ENCODE data around the gene PLEKHB1. TPM values are rescaled to one million over a fixed set of nuclear protein-coding genes. Genes with fewer than 3 reads are reported as not detected.

PLEKHB1 gene
- total RNA-seq, 4 donors from 2014 or later: 4.2 to 10.4 (median 5.3) TPM

DNA sequence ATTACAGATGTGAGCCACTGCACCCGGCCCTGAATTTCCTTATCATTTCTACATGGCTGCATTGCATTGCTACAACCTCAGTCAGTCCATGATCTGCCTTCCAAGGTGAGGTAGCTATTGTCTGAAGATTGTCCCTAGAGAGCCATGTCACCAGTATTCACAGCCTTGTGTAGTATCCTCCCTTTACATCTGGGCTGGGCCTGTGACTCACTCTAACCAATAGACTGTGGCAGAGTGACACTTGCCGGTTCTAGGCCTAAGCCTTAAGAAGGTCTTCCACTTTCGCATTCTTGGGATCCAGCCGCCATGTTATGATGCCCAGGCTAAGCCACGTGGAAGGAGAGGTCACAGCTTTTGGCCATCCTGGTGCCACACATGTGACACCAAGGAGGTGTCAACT lies 10.1 kb upstream of the PLEKHB1 start:
- no peak for DNase-seq
- no peak overlapping the region for H3K27ac ChIP-seq
- intact Hi-C loops (cut with DNase I; ENCODE audit: low total_unique reads): no loop called here
- no peak for ATAC-seq
- no peaks in the 10 kb centered on the region for H3K36me3 ChIP-seq
- TF ChIP-seq POLR2A (IDR thresholded peaks at IDR 0.05): no peak
- TF ChIP-seq, protein P1, sequence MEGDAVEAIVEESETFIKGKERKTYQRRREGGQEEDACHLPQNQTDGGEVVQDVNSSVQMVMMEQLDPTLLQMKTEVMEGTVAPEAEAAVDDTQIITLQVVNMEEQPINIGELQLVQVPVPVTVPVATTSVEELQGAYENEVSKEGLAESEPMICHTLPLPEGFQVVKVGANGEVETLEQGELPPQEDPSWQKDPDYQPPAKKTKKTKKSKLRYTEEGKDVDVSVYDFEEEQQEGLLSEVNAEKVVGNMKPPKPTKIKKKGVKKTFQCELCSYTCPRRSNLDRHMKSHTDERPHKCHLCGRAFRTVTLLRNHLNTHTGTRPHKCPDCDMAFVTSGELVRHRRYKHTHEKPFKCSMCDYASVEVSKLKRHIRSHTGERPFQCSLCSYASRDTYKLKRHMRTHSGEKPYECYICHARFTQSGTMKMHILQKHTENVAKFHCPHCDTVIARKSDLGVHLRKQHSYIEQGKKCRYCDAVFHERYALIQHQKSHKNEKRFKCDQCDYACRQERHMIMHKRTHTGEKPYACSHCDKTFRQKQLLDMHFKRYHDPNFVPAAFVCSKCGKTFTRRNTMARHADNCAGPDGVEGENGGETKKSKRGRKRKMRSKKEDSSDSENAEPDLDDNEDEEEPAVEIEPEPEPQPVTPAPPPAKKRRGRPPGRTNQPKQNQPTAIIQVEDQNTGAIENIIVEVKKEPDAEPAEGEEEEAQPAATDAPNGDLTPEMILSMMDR (IDR thresholded peaks at IDR 0.05 in 4 of 5, conservative IDR thresholded peaks at IDR 0.05 in 1 of 5): no peak
- no peaks in the 10 kb centered on the region for H3K4me1 ChIP-seq
- H3K9me3 ChIP-seq: no peaks in the 10 kb centered on the region
- in situ Hi-C loops (cut with MboI; ENCODE audit: low sequenced_read_pairs in 4 of 4): no loop called here
- H3K4me3 ChIP-seq: no peak overlapping the region
- no peaks in the 10 kb centered on the region for H3K27me3 ChIP-seq

DNA sequence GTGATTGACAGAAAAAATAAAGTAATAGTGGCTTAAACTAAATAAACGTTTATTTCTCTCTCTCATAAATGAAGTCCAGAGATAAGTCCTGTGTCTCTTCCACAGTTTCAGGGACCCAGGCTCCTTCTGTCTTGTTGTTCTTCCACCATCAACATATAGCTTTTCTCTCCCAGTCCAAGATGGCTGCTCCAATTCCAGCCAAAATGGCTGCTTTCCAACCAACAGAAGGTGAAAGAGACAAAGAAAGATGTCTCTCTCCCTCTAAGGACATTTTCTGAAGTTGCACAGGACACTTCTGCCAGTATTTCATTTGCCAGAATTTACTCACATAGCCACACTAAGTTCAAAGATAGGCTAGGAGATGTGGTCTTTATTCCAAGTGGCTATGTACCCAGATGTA lies 9.4 kb upstream of the PLEKHB1 start:
- ATAC-seq (no peak), DNase-seq (no peak)
- Histone ChIP-seq H3K27ac (no peak overlapping the region), H3K27me3 (no peaks in the 10 kb centered on the region), H3K4me1 (no peaks in the 10 kb centered on the region), H3K36me3 (no peaks in the 10 kb centered on the region), H3K4me3 (no peak overlapping the region), H3K9me3 (no peaks in the 10 kb centered on the region)
- TF ChIP-seq, protein P1 (IDR thresholded peaks at IDR 0.05 in 4 of 5, conservative IDR thresholded peaks at IDR 0.05 in 1 of 5): no peak
- TF ChIP-seq POLR2A (IDR thresholded peaks at IDR 0.05): no peak
- in situ Hi-C loops (cut with MboI; ENCODE audit: low sequenced_read_pairs in 4 of 4): no loop called here
- intact Hi-C loops (cut with DNase I; ENCODE audit: low total_unique reads): no loop called here

DNA sequence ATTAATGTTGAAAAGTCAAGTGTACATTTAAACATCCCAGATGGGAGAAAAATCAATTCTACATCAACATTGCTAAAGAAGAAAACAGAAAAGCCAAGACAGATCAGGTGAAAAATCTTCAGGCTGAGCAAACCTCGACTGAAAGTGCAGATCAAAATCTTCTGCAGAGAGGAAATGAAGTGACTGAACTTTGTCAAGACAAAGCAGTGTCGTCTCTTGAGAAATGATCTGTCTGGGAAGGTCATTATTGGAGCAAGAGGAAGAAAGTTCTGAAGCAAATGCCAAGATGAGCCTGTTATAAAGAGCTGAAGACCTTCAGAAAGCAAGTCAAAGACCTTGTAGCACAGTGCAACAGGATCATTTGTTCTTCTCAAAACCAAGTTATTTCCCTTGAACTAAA lies 5.8 kb upstream of the PLEKHB1 start:
- Histone ChIP-seq H3K36me3 (no peaks in the 10 kb centered on the region), H3K4me1 (no peaks in the 10 kb centered on the region), H3K9me3 (no peaks in the 10 kb centered on the region), H3K27me3 (no peaks in the 10 kb centered on the region), H3K4me3 (no peak overlapping the region), H3K27ac (no peak overlapping the region)
- in situ Hi-C loops (cut with MboI; ENCODE audit: low sequenced_read_pairs in 4 of 4) (no loop called here), intact Hi-C loops (cut with DNase I; ENCODE audit: low total_unique reads) (no loop called here)
- ATAC-seq: no peak
- no peak for TF ChIP-seq POLR2A (IDR thresholded peaks at IDR 0.05)
- TF ChIP-seq, protein P1 (IDR thresholded peaks at IDR 0.05 in 4 of 5, conservative IDR thresholded peaks at IDR 0.05 in 1 of 5): no peak
- DNase-seq: no peak

DNA sequence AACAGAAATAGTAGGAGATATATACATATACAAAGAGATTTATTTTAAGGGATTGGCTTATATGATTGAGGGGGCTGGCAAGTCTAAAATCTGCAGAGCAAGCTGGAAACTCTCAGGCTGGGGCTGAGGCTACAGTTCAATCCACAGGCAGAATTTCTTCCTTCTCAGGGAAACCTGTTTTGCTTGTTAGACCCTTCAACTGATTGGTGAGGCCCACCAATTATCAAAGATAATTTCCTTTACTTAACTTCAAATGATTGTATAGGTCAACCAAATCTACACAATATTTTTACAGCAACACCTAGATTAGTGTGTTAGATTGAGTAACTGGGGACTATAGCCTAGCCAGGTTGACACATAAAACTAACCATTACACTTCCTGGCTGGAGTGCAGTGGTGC lies 4.7 kb upstream of the PLEKHB1 start:
- TF ChIP-seq, protein P1 (IDR thresholded peaks at IDR 0.05 in 4 of 5, conservative IDR thresholded peaks at IDR 0.05 in 1 of 5): no peak
- TF ChIP-seq POLR2A (IDR thresholded peaks at IDR 0.05): no peak
- intact Hi-C loops (cut with DNase I; ENCODE audit: low total_unique reads) (no loop called here), in situ Hi-C loops (cut with MboI; ENCODE audit: low sequenced_read_pairs in 4 of 4) (no loop called here)

More for the DNA sequence above, 4.7 kb upstream of the PLEKHB1 start:
- no peak overlapping the region for H3K4me3 ChIP-seq
- no peaks in the 10 kb centered on the region for H3K27me3 ChIP-seq
- H3K27ac ChIP-seq: no peak overlapping the region
- no peaks in the 10 kb centered on the region for H3K36me3 ChIP-seq
- no peaks in the 10 kb centered on the region for H3K4me1 ChIP-seq
- ATAC-seq (no peak), DNase-seq (no peak)
- no peaks in the 10 kb centered on the region for H3K9me3 ChIP-seq

Data from gastrocnemius medialis (tissue), 4 donors.